GM21737 (cell line): ENCODE measurements around the gene CCDC85B.
"Not testable (repeated sequence)": the region's sequence is repeated elsewhere in the genome, so short reads cannot be mapped to it uniquely, and the experiment has no call there.

ENCODE experiments used
- ATAC-seq: cut with Tn5 transposase; IDR thresholded peaks from one replicate; pipeline ENCODE4 v1.9.1; 2021; ENCODE audit warnings: mild to moderate bottlenecking, moderate library complexity; ENCODE audit not compliant: unreplicated experiment

CCDC85B gene

GRCh38 chr11:65885808-65886536 lies 4.5 kb upstream of the CCDC85B start:
- ATAC-seq, result no peak

GRCh38 chr11:65886826-65887722 lies 3.4 kb upstream of the CCDC85B start:
- ATAC-seq, result no peak

GRCh38 chr11:65887723-65888162 lies 2.7 kb upstream of the CCDC85B start:
- ATAC-seq, result no peak

DNA sequence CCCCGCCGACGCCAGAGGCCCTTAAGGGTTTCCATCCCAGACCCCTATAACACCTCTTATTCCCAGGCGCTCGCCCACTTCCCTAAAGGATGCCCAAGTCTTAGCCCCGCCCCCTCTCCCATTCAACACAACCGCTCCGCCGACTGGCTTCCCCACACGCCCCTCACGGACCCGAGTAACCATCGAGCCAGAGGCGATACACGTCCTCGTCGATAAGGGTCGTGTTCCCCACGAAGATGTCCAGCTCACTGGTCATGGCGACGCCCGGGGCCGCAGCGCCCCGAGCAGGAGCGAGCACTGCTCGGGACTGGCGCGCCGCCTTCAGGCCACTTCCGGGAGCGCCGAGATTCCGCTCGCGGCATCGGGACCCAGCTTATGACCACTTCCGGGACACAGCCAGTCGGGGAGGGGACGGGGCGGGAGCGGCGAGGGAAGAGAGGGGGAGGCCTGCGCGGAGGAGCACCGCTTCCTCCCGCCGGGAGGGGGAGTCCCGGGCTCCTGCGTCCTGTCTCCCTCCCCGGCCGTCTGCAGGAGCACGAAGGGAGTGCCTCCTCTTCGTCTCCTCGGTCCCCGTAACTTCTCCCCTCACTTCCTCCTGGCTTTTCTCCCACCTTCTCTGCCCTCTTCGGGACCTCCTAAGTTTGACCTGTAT lies 2.2 kb upstream of the CCDC85B start, which contains the start of gene FIBP:
FIBP (minus strand) TSS at position 309 of the 652 bp plus-strand sequence; CDS start at position 256, 53 bp downstream.
- ATAC-seq, result peak; percentile 42

GRCh38 chr11:65891219-65892136 lies 1.0 kb downstream of the CCDC85B start:
- no peak for ATAC-seq

GRCh38 chr11:65892137-65892540 lies 1.7 kb downstream of the CCDC85B start:
- not testable (repeated sequence) for ATAC-seq

GRCh38 chr11:65892661-65893317 lies 2.3 kb downstream of the CCDC85B start:
- no peak for ATAC-seq

- no peak for ATAC-seq
Observed at GRCh38 chr11:65894034-65894591, 3.6 kb downstream of the CCDC85B start.

DNA sequence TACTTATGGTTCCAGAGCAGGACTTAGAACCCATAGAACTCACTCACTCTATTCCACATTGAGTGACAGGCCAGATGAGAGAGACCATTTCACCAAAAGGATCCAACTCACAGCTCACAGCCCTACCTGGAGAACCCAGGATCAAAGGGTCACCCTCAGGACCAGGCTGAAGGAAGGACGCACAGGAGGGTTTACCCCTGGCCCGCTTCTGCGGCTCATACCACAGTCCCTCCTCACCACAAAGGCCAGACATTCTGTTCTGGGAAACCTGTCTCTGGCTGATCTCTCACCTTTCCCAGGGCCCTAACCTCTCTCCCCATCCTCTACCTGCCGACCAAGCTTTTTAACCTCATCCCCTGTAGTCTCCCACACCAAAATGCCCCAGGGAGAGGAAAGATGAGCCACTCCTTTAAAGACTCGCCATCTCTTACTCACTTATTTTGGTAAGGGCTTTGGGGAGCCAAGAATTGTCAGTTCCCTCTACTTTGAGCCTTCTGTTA lies 5.1 kb downstream of the CCDC85B start:
- ATAC-seq, result no peak

DNA sequence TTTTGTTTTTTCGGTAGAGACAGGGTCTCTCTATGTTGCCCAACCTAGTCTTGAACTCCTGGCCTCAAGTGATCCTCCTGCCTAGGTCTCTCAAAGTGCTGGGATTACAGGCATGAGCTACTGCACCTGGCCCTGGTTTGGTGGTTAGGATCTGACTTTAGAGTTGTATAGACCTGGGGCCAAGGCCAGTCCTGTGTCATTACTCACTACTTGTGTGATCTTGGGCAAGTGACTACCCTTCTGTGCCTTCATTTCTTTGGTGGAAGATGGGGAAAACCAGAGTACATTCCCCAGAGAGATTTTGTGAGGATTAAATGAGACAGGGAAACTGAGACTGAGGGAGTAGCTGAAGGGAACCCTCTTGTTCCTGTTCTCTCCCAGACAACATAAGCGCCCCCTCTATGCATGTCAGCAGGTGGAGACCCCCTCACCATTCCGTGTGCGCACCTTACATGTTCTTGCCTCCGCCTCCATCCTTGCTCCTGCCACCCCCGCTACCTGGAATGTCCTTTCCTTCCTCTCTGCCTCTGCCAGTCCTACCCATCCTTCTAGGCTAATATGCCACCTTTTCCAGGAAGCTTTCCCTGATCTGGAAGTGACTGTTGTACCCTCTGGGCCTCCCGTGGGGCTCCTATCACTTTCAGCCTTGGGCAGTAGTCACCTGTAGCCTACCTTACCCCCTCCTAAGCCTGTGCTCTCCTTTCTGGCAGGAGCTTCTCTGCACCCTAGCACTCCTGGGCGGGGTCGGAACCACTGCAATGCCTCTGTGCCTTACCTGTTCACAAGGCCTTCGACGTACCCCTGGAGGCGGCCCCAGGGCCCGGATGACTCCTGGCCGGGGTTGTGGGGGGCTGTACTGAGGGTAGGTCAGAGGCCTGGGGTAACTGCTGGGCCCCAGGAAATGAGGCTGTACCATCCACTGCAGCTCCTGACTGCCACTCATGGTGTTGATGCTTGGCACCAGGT lies 5.8 kb downstream of the CCDC85B start:
- ATAC-seq, result no peak

- ATAC-seq, result no peak
Observed at GRCh38 chr11:65897020-65897471, 6.6 kb downstream of the CCDC85B start.

- no peak for ATAC-seq
Observed at GRCh38 chr11:65898656-65899355, 8.3 kb downstream of the CCDC85B start.

DNA sequence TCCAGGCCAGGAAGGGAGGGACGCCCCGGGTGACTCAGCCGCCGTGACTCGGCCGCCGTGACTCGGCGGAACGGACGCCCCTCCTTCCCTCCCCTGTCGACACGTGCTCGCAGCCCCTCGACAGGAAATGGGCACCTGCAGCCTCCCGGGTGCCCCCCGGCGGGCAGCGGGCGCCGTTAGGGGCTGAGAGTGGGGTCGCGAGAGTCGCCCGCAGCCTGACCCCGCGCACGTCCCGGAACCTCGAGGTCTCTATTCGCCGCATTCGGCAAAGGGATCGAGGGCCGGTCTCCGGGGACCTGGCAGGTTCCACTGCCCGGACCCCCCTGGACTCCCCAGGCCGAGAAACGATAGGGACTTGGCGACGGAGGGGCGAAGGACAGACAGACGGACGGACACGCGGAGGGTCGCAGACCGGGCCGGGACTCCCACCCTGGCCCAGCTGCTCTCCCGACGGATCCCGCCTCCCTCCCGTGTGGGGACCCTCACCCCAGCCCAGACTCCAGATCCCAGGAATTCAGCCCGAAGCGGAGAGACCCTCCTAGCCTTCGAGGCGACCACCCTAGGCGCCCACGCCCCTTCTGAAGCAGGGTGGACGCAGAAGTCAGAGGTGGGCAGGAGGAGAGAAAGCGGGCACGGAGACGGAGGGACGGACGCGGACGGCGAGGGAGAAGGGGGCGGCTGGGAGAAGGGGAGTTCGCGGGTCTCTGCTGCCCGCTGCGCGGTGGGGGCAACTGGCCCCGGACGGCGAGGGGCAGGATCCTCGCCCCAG lies 9.1 kb downstream of the CCDC85B start:
- no peak for ATAC-seq

DNA sequence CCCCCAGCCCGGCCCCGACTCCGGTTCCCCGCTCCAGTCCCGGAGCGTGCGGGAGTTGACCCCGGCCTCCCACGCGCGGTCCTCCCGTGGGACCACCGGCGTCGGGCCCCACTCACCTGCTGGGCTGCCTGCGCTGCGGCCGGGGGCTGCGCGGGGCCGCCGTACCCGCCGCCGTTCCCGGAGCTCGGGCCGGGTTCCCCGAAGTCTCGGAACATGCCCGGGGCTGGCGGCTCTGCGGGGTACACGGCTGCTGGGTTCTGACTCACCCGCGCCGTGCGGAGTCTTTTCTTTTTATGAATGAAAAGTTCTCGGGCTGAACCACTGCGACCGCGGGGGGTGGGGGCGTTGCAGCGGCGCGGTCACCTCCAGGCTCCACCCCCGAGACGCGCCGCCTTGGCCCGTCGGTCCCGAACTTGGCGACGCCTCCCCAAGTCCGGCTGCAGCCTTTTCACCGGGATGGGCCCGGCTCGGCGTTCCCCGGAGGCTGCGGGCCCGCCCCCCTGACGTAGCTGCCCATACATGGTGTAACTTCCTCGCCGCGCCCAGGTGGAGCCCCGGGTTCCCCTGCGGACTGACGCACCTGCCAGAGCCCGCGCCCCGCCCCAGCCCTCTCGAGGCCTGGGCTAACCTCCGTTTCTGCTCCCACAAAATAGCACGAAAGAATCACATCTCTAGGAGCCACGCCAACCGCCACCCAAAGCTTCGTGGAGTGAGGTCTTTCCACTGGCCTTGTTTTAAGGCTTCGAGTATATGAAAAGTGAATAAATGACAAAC lies 9.8 kb downstream of the CCDC85B start, which contains the start of gene FOSL1:
FOSL1 (minus strand) TSS at position 264 of the 774 bp plus-strand sequence; CDS start at position 215, 49 bp downstream.
- peak; percentile 69 for ATAC-seq

DNA sequence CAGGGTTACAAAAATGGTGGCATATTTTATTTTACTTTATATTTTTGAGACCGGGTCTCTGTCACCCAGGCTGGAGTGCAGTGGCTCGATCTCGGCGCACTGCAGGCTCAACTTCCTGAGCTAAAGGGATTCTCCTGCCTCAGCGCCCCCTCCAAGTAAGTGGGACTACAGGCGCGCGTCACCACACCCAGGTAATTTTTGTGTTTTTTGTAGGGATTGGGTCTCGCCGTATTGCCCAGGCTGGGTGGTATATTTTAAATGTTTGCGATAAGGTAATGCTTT lies 10.4 kb downstream of the CCDC85B start:
- ATAC-seq, result no peak

DNA sequence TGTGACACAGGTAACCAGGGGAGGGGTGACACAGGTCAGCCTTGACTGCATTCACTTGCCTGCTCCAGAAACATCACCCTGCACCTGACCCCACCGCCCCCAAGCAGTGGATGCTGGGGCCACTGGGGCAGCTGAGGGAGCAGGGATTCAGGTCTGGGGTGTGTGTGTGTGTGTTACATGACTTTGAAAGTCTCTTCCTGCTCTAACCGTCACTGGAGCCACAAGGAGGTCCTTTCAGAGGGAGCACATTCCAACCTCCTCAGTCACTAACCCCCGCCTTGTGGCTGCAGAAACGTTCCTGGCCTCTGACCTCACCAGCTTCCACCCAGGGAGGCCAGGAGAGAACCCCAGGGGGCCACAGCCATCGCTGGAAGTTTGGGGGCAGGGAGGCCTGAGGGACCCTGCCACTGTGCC lies 12.6 kb downstream of the CCDC85B start:
- no peak for ATAC-seq
